GM21619 (cell line): Measurements from ENCODE around the gene BRS3.

Experiments used
- ATAC-seq: cut with Tn5 transposase; IDR thresholded peaks from one replicate; pipeline ENCODE4 v1.9.1; 2021; ENCODE audit not compliant: unreplicated experiment

BRS3 gene

GRCh38 chrX:136493011-136493410, 5.3 kb downstream of the BRS3 start:
- no peak for ATAC-seq

DNA sequence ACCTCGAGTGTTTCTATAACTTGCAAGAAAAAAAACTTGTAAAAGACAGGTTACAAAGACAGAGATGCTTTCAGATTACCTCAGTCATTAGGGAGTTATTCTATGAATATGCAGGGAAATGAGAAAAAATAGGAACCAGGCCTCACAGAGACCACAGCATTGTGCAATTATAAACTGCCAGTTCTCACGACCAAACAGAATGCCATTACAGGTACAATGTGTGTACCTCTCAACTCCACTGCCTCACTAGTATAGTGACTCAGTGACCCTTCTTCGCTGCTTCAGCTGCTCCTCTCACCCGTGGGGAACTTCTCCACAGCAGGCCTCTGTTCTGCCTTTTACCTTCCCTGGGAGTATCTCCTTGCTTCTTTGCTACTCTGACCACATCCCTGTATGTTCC, 7.3 kb downstream of the BRS3 start:
- ATAC-seq, result no peak

GRCh38 chrX:136496186-136496763, 8.5 kb downstream of the BRS3 start:
- ATAC-seq, result no peak

DNA sequence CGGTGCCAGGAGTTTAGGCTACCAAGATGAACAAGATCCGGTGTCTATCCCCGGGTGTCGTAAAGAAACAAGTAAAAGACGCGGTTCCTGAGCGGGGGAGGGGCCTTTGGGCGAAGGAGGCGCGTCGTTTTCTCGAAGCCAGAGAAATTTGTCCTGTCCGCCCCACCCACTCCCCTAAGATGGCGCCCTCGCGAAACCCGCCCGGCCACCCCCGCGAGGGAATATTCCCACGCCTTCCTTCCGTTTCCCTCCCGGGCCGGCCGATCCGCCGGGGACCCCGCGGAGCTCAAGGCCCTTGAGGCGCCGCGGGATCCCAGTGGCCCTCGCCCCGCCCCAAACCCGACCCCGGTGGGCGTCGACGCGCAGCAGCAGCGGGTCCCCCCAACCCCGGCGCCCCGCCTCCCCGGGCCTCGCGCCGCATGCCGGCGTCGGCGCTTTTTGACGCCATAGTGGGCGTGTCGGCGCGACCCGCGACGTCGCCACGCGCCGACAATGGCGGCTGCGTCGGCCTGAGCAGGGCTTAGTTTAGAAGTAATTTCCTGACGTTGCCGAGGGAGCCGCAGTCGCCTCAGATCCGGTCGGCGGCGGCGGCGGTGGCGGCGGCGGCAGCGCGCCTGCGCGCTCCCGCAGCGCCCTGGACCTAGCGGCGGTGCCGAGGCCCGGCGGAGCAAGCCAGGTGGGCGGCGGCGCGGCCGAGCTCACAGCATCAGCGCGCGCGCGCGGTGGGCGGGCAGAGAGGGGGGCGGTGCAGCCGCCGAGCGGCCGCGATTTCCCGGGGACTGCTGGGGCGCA, 9.2 kb downstream of the BRS3 start:
- ATAC-seq, result peak; percentile 77

DNA sequence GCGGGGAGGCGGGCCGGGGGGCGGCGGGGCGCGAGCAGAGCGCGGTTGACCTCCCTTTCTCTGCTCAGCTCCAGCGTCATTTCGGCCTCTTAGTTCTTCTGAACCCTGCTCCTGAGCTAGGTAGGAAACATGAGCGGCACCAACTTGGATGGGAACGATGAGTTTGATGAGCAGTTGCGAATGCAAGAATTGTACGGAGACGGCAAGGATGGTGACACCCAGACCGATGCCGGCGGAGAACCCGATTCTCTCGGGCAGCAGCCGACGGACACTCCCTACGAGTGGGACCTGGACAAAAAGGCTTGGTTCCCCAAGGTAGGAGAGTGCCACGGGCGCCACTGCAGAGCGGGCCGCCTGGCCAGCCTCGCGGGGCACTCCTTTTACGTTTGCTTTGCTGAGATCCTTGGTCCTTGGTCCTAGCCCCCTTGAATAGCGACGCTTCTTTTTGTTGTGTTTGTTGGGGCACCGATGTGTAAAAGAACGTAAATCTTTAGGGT, 9.9 kb downstream of the BRS3 start, which contains the start of gene HTATSF1:
HTATSF1 (plus strand) TSS at position 37 of the 497 bp plus-strand sequence; CDS start at position 130, 93 bp downstream.
- peak; percentile 17 for ATAC-seq

DNA sequence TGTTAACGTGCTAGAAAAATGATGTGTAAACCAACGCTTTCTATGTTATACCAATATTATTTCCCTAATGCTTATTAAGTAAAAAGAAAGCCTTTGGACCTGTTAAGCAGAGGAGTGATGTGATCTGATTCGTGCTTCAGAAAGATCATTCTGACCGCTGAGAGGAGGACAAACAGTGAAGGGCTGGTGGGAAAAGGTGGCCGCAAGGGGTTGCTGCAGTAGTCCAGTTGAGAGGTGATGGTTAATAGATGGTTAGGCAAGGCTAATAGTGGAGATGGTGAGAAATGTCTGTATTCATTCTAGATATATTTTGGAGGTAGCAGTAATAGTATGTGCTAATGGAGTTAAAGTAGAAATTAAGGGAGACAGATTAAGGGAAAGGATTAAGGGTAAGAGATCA, 31.3 kb downstream of the BRS3 start:
- ATAC-seq, result no peak

GRCh38 chrX:136523770-136524169, 36.0 kb downstream of the BRS3 start:
- no peak for ATAC-seq

- ATAC-seq, result no peak
Measured at GRCh38 chrX:136525738-136526606, 38.2 kb downstream of the BRS3 start.

GRCh38 chrX:136528645-136529315, 41.0 kb downstream of the BRS3 start:
- no peak for ATAC-seq

GRCh38 chrX:136529795-136530194, 42.0 kb downstream of the BRS3 start:
- no peak for ATAC-seq

DNA sequence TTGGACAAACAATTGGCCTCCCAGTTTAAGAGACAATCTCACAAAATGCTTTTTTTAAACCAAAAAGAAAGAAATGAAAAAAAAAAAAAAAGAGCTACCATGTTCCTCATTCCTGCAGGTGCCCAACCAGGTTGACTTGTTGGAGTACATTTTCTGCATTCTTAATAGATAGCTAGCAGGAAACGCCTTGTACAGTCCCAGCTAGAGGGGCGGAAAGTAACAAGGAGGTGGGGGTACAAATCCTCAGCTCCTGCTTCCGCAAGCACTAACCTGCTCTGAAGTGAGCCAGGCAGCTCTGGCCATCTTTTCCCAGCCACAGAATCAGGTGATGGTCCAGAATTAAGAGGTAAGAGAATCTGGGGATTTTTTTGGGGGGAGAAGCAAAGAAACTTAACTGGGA, 44.2 kb downstream of the BRS3 start, which contains the start of gene VGLL1:
VGLL1 (plus strand) TSS at position 265 of the 400 bp plus-strand sequence. CDS start 3,806 bp downstream, outside the sequence.
- ATAC-seq, result no peak

- no peak for ATAC-seq
Measured at GRCh38 chrX:136534131-136534530, 46.4 kb downstream of the BRS3 start.

DNA sequence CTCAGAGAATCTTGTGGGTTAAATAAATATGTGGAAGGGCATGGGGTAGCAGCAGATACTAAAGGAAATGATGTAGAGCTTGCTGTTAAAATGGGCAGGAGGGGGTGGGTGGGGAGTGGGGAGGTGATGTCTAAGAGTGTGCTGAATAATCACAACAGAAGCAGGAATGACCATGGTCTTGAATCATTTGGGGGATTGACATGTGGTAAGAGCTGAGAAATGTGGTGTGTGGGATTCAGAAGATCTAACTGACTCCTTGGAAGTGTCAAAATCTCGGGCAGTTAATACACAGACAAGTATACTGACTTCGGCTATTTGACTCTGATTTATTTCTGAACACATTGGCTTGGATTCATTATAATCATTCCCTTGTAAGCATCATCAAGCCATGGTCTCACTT, 51.1 kb downstream of the BRS3 start:
- ATAC-seq, result no peak

DNA sequence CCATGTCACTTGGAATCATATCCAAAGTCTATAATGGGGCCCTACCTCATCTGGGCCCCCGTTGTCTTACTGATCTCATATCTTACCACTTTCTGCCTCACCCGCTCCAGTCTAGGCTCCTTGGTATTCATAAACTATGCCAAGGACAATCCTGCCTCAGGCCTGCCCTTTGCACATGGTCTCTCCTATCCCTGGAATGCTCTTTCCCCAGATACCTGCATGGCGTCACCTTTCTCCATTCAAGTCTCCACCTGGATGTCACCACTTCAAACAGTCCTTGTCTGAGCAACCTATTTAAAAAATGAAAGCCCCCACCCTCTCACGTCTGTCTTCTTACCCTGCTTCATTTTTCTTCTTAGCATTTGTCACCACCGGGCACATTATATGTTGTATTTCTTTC, 52.5 kb downstream of the BRS3 start:
- ATAC-seq, result no peak

DNA sequence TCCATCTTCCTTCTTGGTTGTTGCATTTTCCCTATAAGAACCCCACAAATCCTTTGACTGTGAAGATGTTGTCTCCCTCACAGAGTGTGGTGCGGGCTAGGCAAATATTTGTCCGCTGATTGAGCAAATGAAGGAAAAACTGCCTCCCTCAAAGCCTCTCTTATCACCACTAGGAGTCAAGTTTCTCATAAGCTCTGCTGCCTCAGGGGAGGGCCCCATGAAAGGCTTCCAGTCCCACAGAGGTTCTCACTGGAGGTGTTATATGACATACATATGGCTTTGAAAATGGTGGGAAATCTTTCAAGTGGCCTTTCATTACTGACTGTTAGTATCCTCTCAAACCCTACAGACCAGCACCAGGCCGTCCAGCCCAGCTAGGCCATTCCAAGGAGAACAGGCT, 53.5 kb downstream of the BRS3 start:
- no peak for ATAC-seq

- ATAC-seq, result no peak
Measured at GRCh38 chrX:136542281-136542680, 54.5 kb downstream of the BRS3 start.
